HuH-7.5 (cell line): ENCODE measurements around the gene FEM1B.

ENCODE experiments used
- DNase-seq: peaks from one replicate; pipeline ENCODE4 v3.0.0; 2011; ENCODE audit warnings: low spot score

The FEM1B gene

DNA sequence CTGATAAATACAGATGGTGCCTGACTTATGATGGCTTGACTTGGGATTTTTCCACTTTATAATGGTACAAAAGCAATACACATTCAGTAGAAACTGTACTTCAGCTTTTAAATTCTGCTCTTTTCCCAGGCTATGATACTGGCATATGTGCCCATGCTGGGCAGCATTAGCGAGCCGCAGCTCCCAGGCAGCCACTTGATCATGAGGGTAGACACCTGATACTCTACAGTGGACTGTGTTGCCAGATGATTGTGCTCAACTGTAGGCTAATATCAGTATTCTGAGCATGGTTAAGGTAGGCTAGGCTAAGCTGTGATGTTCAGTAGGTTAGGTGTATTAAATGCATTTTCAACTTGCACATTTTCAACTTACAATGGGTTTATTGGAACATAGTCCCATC lies 17.7 kb upstream of the FEM1B start:
- no peak for DNase-seq

DNA sequence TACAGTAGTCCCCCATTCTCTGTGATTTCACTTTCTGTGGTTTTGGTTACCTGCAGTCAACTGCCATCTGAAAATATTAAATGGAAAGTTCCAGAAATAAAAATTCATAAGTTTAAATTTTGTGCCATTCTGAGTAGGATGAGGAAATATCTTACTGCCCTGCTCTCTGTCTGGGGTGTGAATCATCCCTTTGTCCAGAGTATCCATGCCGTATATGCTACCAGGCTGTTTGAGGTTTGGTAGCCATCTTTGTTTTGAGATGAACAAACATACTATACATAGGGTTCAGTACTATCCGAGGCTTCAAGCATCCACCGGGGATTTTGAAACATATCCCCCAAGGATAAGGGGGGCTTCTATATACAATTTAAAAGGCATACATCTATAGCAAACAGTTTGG lies 16.3 kb upstream of the FEM1B start:
- DNase-seq, result no peak

DNA sequence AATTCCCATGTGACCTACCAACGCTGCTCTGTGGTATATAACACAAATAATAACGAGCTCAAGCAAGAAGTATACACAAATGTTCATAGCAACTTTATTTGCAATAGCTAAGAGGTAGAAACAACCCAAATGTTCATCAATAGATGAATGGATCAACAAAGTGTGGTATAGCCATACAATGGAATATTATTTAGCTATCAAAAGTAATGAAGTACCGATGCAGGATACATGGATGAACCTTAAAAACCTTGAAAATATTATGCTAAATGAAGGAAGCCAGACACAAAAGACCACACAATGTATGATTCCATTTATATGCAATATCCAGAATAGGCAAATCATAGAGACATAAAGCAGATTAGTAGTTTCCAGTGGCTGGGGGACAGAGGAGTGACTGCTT lies 15.6 kb upstream of the FEM1B start:
- DNase-seq, result no peak

DNA sequence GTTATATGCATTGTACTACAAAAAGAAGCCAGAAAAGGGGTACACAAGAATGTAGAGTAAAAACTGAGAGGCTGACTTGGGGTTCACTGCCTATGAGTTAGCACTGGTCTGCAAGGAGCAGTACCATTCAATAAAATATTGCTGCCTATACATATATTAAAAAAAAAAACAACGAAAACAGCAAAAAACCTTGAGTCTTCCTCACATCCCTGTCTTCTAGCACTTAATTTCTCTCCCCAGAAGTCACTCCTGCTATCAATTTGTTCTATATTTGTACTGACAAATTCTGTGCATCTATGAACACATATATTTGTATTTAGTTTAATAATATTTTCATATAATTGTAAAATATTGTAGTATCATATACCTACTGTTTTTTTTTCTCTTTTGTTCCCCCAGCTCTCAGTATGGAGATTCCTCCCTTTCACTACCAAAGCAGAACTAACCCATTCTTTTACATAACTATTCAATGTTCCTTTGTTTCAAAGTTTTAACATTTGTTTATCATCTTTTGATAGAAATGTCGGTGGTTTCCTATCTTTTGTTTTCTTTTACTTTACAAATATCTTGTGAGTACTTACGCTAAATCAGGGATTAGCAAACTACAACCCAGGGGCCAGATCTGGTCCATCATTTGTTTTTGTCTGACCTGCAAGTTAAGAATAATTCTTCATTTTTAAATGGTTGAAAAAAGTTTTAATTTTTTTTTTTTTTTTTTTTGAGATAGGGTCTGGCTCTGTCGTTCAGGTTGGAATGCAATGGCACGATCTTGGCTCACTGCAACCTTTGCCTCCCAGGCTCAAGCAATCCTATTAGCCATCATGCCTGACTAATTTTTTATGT lies 14.8 kb upstream of the FEM1B start:
- DNase-seq, result no peak

DNA sequence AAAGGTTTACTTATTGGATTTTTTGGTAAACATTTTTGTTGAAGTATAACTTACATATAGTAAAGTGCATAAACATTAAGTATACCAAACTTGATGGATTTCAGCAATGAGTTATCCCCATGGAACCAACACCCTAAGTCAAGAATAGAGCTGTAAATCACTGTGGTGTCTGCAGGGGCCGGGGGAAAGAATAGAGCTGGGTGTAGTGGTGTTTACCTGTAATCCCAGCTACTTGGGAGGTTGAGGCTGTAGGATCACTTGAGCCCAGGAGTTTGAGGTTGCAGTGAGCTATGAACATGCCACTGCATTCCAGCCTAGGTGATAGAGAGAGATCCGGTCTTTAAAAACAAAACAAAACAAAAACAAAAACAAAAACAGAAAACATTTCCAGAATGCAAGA lies 13.3 kb upstream of the FEM1B start:
- DNase-seq, result no peak

DNA sequence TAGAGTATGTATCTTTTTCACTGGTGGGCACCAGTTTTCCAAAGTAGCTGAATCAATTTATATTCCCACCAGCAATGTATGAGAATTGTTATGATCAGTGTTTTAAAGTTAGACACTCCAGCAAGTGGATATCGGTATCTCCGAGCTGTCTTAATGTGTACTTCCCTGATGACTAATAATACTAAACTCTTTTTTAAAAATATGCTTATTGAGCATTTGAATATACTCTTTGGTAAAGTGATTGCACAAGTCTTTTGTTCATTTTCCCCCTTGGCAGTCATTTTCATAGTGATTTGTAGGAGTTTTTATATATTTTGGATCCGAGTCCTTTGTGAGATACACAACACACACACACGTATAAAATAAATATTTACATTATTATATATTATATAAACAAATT lies 12.5 kb upstream of the FEM1B start:
- no peak for DNase-seq

DNA sequence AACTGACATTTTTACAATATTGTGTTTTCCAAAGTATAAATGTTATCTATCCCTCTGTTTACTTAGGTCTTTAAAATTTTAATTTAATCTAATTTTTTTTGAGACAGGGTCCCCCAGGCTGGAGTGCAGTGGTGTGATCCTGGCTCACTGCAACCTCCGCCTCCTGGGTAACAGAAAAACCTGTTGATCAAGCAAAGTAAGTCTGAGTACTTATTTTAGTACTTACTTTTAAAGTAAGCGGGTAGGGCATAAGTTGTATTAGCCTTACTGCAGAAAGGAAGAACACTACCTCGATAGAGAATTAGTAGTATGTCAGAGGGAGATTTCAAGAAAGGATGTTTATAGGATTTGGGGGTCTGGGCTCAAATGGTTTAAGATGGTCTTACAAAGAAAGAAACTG lies 11.9 kb upstream of the FEM1B start:
- DNase-seq, result no peak

DNA sequence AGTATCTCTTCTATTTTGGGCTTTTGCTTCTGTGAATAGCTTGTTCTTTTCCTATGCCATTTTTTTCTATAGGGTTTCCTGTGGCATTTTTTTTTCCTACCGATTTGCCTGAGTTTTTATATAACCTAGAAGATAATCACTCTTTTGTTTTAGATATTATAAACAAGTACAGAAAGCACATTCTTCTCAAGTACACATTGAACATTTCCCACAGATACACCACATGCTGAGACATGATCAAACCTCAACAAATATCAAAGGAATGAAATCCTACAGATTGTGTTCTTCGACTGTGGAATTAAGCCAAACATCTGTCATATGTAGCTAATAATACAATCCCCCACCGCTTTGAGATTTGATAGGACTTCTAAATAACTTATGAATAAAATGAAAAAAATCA lies 9.1 kb upstream of the FEM1B start:
- DNase-seq, result no peak

DNA sequence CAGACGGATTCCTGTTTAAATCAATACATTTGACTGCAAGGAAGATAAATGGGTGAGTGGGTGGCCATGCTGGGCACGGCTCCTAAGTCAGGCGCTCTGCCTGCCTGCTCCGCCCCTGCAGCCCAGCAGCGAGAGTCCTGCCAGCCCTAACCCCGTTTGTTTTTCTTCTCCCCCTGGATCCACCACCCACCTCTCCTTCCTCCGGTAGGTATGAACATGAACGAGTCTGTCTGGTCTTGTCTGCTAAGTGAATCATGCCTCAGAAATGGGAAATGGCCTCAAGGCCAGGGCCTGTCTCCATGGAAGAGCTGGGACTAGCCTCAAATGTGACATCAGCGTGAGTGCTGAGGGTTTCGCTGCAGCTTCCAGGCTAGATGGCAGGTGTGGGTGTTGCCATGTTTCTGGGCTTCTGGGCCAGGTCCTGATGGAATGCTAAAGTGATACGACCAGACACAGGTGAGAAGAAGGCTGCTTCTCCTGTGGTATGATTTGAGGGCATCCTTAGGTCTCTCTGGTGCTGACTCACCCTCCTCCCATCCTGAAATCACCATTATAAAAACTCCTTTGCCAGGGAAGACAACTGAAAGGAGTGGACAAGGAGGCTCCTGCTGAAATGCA lies 5.6 kb upstream of the FEM1B start:
- no peak for DNase-seq

DNA sequence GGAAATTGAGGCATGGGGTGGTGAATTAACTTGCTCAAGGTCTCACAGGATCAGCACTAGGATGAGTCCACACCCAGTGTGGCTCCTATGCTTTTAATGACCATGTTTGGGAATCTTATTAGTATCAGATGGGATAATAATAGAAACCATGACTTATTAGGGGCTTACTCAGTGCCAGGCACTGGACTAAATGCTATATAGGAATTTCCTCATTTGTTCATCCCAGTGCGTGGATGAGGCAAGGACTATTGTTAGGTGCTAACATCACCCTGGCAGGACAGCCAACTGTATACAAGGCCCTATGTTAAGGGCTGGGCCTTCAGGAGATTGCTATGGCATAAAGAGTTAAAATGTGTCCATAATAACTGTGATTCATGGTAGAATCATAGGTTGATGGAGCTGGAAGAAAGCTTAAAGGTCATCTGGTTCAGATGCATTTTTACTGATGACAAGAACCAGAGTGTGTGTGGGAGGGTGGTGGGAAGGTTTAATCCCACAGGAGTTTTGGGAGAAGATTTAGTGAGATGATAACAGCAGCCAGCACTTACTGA lies 4.7 kb upstream of the FEM1B start:
- no peak for DNase-seq

DNA sequence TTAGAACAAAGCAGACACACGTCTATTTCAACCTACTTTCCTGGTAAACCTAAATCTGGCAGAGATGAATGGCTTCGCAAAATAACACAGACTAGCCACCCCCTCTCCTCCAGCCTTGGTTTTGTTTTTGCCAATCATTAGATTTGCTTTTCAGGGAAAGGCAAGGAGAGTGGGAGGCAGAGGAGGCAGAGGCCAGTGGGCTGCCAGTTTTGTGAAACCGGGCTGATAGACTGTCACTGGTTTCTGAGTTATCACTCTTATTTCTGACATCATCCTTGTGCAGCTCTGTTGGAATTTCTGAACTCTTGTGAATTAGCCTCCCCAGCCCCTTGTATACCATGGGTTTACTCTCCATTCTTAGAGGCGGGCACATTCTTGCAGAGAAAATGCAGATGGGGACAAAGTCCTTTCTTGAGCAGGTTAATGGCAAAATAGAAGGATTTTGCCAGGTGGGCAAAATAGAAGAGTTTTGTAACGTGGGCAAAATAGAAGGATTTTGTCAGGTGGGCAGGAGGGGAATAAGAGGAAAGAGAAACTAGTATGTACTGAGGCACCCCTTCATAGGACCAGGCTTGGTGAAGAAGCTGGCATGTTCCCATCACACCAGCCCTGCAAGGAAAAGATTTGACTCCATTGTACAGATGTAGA lies 3.2 kb upstream of the FEM1B start:
- no peak for DNase-seq

DNA sequence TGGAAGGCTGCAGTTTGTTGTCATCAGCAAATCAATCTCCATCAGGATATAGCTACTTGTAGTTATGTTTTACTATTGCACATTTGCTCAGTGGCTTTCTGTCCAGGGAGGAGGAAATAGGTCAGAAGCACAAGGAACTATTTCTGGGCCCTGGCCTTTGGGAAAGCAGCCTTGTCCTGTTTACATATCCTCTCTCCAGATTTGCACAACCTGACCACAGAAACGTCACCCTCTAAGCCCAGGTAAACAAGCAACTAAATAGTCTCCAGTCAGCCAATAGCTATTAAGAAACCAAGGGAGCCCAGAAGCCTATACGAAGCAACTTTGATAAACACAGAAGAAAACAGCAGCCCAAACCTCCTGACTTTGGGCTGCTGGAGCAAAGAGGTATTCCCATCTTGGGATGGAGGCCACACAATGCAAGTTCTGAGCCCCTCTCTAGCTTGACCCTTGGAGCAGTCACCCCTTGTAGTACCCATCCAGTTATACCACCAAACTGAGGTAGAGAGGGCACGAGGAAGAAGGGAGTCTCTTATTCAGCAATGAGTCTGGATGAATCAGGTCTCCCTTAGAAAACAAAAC lies 2.3 kb upstream of the FEM1B start:
- no peak for DNase-seq

DNA sequence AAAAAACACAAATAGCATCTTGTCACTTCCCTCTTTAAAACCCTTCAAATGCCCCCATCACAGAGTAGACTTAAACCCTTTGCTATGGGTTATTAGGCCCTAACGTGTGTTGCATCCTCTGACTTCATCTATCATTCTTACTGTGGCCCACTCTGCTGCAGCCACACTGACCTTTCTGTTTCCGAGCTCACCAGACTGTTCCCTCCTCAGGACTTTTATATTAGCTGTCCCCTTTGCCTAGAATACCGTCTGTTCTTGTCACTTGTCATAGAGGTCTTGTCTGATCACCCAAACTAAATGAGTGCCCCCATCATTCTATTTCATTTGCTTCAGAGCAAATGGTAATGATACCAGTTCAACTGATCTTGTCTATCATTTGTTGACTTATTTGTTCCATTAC lies 877 bp upstream of the FEM1B start:
- DNase-seq, result no peak

DNA sequence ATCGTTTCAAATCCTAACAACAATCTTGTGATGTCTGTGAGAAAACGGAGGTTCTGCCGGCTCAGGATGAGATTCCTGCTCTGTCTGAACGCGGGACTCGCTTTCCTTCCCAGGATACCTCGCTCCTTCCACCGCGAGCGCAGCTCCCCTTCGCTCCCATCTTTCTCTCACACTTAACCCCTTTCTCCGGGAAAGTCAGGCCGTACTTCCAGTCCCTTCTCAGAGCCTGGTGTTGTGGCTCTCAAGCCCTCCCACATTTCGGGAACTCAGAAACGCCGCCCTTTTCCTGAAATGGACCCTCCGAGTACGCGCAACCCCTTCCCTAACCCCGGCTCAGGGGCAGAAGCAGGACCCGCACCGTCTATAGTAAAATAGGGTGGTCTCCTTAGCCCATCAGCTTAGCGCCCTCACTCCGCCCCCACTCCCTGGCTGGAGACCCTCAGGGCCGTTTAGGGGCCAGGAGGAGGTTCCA lies 378 bp upstream of the FEM1B start:
- DNase-seq, result peak; percentile 54

DNA sequence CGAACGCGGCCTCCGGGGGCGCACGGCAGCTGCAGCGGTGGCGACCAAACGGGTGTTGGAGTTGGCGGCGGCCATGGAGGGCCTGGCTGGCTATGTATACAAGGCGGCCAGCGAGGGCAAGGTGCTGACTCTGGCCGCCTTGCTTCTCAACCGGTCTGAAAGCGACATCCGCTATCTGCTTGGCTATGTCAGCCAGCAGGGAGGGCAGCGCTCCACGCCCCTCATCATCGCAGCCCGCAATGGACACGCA lies 725 bp downstream of the FEM1B start:
- DNase-seq, result peak; percentile 40

DNA sequence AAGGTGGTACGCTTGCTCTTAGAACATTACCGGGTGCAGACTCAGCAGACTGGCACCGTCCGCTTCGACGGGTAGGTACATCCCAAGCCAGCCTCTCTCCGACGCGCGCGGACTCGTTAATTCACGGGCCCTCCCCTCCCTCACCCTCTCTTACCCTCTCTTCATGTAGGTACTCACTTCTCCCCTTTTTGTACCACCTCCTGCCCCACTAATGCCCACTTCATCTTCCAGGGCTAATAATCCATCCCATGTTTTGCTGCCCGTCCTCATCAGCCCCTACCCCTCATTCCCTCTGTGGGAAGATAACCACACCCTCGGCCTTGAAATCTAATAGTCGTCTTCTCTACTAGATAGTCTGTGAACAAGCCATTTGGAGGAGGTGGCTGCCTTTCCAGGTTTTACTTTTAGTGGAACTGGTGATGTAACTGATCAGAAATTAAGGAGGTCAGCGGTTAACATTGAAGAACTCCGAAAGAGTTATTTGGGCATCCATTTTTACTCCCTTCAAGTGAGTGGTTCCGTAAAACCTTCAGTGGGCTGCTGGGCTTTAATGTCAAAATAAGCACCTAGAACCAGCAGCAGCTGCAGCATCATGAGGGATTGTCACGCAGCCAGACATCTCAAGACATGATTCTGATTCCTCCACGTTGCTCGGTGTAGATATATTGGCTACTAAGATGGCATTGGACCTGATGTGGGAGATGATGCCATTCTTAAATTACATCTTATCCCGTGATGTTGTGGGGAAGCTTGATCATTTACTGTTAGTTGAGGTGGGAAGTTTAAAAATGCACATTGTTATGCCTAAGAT lies 1.3 kb downstream of the FEM1B start:
- peak; percentile 29 for DNase-seq

DNA sequence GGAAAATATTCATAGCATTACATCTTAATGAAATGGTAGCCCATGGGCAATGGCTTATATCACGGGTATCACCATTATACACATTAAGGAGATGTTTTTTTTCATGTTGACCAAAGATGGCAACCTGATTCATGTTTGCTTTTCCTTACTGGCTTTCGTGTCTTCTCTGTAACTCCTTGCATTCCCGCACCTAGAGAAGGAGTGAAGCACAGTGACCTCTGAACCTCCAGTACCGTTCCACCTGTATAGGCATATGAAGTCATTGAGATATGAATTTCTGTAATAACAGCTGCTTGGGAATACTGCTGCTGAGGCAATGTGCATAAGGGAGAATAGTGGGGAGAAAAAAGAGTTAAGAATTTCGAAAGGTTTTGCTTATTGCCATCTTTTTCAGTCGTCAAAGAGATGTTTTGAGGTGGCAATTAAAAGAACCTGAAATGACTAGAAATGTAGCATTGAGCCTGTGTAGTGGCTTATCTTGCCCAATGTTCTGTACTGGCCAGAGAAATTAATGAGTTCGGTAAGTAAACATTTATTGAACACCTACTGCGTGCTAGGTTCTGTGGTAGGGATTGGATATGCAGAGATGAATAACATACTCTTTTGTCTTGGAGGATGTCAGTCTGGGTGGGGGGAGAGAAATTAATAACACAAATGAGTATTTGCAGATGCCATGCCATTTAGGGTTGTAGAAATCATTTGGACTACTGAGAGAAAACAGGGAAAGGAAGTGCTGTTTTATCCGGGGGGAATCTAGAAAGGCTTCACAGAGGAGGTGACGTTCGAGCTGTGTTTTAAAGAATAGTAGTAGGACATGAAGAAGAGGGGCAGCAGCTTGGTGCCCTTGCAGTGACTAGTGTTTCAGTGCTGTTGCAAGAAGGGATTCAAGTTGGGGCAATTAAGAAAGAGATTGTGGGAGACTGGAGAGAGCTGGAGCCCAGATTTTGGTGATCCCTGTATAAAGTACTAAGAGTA lies 2.5 kb downstream of the FEM1B start:
- DNase-seq, result no peak

DNA sequence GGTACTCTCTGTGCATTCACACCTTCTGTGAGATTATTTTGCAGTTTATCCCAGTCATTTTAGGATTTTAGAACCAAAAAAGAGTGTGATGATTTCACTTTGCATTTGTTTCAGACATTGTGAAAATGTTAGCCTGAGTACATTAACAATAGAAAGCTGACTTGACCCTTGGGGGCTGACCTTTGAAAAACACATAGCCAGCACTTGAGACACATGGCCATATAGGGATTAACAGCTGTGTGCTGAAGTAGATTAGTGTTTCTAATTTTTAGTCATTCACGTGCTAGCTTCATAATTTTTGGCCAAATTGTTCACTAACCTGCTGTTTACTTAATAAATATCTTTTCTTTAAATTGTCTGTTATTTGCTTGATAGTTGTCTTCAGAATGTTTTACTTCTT lies 3.5 kb downstream of the FEM1B start:
- DNase-seq, result no peak

DNA sequence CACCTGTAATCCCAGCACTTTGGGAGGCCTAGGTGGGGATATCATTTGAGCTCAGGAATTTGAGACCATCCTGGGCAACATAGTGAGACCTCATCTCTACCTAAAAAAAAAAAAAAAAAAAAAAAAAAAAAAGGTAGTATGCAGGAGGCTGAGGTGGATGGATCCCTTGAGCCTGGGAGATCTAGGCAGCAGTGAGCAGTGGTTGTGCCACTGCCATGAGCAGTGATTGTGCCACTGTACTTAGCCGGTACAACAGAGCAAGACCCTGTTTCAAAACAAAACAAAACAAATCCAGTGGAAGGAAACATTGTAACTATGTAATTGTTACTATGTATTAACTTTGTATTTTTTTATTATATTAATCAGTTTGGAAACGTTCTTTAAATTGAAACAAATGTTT lies 5.9 kb downstream of the FEM1B start:
- DNase-seq, result no peak

DNA sequence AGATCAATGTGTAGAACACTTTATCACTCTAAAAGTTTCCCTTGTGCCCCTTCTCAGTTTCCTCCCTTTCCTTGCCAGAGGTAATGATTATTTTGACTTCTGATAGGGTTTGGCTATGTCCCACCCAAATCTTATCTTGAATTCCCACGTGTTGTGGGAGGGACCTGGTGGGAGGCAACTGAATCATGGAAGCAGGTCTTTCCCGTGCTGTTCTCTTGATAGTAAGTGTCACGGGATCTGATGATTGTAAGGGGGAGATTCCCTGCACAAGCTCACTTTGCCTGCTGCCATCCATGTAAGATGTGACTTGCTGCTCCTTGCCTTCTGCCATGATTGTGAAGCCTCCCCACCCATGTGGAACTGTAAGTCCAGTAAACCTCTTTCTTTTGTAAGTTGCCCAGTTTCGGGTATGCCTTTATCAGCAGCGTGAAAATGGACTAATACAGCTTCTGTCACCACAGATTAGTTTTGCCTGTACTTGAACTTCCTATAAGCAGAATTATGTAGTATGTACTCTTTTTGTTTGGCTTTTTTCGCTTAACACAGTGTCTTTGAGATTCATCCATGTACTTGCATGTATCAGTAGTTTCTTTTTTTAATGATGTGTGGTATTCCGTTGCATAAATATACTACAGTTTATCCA lies 7.2 kb downstream of the FEM1B start:
- no peak for DNase-seq
